Activated CD4-positive, alpha-beta memory T cell treated with anti-CD3 and anti-CD28 coated beads, Interleukin-2, amount 10 ng/mL, durations not matched to agents 7 days and 5 days (primary cell): ENCODE measurements around the gene NBEAL2. TPM values are rescaled to one million over a fixed set of nuclear protein-coding genes. Genes with fewer than 3 reads are reported as not detected.
"Not testable (repeated sequence)": the region's sequence is repeated elsewhere in the genome, so short reads cannot be mapped to it uniquely, and the experiment has no call there.

Experiments used
- CTCF ChIA-PET: fragments of 350-600 bp; sonication (Branson Sonifier 250); formaldehyde crosslinking; loops from one replicate; lab custom pipeline; 2021; ENCODE audit warnings: antibody characterized with exemption, inconsistent platforms; lab: Charles Lee
- POLR2A ChIA-PET: fragments of 350-600 bp; sonication (Branson Sonifier 250); formaldehyde crosslinking; loops from one replicate; lab custom pipeline; 2021; ENCODE audit warnings: antibody characterized with exemption; lab: Charles Lee
- DNase-seq: peaks from one replicate; pipeline ENCODE4 v3.0.0-alpha.2; 2020
- H3K27ac Mint-ChIP-seq: one replicate; pipeline ENCODE4 v1.8.0; 2021; ENCODE audit warnings: mild to moderate bottlenecking, mixed read lengths
- H3K27me3 Mint-ChIP-seq: one replicate; pipeline ENCODE4 v1.8.0; 2021; ENCODE audit warnings: mixed read lengths
- H3K36me3 Mint-ChIP-seq: one replicate; pipeline ENCODE4 v1.8.0; 2021; ENCODE audit warnings: low read depth, mixed read lengths
- H3K4me1 Mint-ChIP-seq: one replicate; pipeline ENCODE4 v1.8.0; 2021; ENCODE audit warnings: mixed read lengths
- H3K4me3 Mint-ChIP-seq: one replicate; pipeline ENCODE4 v1.8.0; 2021; ENCODE audit warnings: mild to moderate bottlenecking, mixed read lengths
- H3K9me3 Mint-ChIP-seq: one replicate; pipeline ENCODE4 v1.8.0; 2021; ENCODE audit warnings: mixed read lengths
- total RNA-seq, 2 experiments: library from RNA; stranded (reverse); gene quantifications; one replicate each; pipeline ENCODE4 v1.2.3, GENCODE V29; 2021

The NBEAL2 gene
- total RNA-seq, 2 experiments from 2014 or later: 254 to 267 TPM

DNA sequence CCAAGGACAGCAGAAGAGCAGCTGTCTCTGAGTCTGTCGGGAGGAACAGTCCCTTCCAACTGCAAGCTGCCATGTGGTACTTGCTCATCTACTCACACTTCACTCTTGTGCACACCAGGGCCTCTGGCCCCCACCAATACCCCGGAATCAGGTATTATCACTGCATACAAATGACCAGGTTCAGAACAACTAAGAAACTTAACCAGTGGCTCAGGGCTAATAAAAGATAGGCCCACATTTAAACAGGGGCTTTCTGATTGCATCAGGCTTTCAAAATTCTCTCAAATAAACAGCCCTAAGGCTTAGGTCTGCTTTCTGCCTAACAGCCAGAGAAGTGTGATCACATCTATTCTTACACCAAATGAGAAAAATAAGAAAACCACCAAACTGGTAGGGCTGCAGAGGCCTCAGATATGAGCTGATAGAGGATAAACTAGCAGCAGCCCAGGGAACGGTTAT is 23.6 kb upstream of the NBEAL2 start:
- no peak for DNase-seq
- Mint-ChIP-seq H3K36me3 (peaks cover 40% of the 10 kb centered on the region), H3K4me3 (no peak overlapping the region), H3K27me3 (no peaks in the 10 kb centered on the region), H3K4me1 (peaks cover 86% of the 10 kb centered on the region), H3K9me3 (no peaks in the 10 kb centered on the region), H3K27ac (peak overlapping the region; percentile 82)
- CTCF ChIA-PET: interaction anchor here (1.3 kb wide), 1 partner anchor 9 kb away, joined by 3 read pairs; no protein-coding TSS in a partner anchor
- POLR2A ChIA-PET: interaction anchor here (0.8 to 4.7 kb wide), 5 partner anchors 8 to 26 kb away, joined by 4 to 36 read pairs (median 7); partner anchors contain the start of genes CCDC12 and NBEAL2

DNA sequence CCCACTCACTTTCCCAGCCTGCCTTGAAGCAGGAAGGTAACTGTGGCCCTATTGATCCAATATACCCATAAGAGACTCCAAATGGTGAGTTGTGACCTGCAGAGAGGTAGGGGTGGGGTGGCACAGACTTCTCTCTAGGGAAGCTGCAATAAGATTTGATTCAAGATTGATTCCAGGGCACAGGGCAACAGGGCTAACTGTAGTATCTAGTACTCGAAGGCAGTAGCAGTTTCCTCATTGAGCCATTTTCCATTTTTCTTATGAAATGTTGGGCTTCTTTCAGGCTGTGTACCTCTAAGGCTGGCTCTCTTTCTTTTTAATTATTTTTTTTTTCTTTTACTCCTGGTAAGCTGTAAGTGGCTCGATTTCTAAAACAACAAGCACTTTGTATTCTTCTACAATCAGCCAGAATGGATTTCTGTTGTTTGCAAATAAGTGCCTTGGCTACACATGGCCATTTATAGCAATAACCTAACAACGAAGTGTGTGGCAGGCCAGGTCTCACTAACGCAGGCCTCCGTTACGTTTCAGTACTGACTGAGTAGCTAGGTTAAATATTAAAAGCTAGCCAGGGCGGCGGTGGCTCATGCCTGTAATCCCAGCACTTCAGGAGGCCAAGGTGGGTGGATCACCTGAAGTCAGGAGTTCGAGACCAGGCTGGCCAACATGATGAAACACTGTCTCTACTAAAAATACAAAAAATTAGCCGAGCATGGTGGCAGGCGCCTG is 22.2 kb upstream of the NBEAL2 start:
- CTCF ChIA-PET: interaction anchor here (1.0 kb wide), 1 partner anchor 13 kb away, joined by 3 read pairs; no protein-coding TSS in a partner anchor
- POLR2A ChIA-PET: interaction anchor here (0.8 to 4.7 kb wide), 5 partner anchors 9 to 25 kb away, joined by 3 to 36 read pairs (median 6); no protein-coding TSS in a partner anchor
- Mint-ChIP-seq H3K4me3 (no peak overlapping the region), H3K36me3 (peaks cover 34% of the 10 kb centered on the region), H3K27me3 (no peaks in the 10 kb centered on the region), H3K27ac (peak overlapping the region; percentile 82), H3K4me1 (peaks cover 88% of the 10 kb centered on the region), H3K9me3 (no peaks in the 10 kb centered on the region)
- no peak for DNase-seq

DNA sequence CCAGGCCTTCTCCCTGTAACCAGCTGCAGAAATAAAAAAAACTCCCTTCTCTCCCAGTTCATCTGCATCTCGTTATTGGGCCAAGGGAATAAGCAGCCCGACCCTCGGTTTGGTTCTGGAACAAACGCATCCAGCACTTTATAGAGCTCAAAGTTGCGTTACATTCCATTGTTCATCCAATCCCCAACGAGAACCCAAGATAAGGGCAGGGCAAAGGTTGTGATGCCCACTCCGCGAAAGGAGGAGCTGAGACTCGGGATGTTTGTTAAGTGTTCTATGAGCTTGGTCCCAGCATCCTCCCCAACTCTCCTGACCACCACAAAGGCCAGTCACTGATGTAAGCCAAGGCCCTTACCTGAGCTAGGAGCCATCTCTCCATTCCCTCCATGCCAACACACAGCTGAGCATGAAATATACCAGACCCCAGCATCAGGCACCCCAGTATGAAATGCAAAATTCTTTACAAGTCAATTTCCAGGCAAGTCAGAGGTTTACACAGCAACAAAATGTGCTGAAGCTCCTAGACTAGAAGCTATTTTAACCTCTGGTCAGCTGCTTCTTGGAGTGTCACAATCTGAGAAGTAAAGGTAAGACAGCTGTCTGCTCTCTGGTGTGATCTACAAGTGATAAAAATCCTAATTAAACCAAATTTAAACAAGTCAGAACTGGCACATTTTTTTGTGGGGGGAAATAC is 20.9 kb upstream of the NBEAL2 start:
- H3K4me3 Mint-ChIP-seq: no peak overlapping the region
- H3K4me1 Mint-ChIP-seq: peaks cover 86% of the 10 kb centered on the region
- H3K27ac Mint-ChIP-seq: peak overlapping the region; percentile 77
- H3K27me3 Mint-ChIP-seq: no peaks in the 10 kb centered on the region
- ChIA-PET POLR2A (interaction anchor here (1.1 to 4.7 kb wide), 8 partner anchors 11 to 31 kb away, joined by 3 to 36 read pairs (median 8); partner anchors contain the start of genes CCDC12 and NBEAL2), CTCF (interaction anchor here (0.5 to 2.0 kb wide), 6 partner anchors 8 to 131 kb away, joined by 3 to 9 read pairs (median 4); partner anchors contain the start of gene NBEAL2)
- H3K9me3 Mint-ChIP-seq: no peaks in the 10 kb centered on the region
- peaks cover 44% of the 10 kb centered on the region for H3K36me3 Mint-ChIP-seq
- DNase-seq: no peak

DNA sequence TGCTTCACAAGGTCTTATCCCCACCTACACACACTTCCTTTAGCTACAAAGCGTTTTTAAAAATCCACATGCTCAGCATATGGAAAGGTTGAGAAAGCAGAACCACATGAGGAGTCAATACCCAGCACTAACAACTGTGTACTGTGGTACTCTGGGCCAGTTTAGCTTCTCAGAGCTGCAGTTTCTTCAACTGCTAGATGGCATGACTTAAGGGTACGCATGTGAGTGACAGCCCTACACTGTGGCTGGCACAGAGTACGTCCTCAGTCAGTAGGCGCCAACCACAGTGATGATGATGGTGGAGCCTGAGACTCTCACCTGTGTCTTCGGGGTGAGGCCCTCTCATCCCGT is 20.3 kb upstream of the NBEAL2 start:
- H3K4me3 Mint-ChIP-seq: no peak overlapping the region
- H3K27ac Mint-ChIP-seq: peak overlapping the region; percentile 77
- no peaks in the 10 kb centered on the region for H3K27me3 Mint-ChIP-seq
- POLR2A ChIA-PET: interaction anchor here (1.1 to 4.7 kb wide), 8 partner anchors 11 to 31 kb away, joined by 3 to 36 read pairs (median 8); partner anchors contain the start of genes CCDC12 and NBEAL2
- H3K36me3 Mint-ChIP-seq: peaks cover 44% of the 10 kb centered on the region
- no peak for DNase-seq
- peaks cover 81% of the 10 kb centered on the region for H3K4me1 Mint-ChIP-seq
- no peaks in the 10 kb centered on the region for H3K9me3 Mint-ChIP-seq
- CTCF ChIA-PET: interaction anchor here (0.5 to 2.0 kb wide), 5 partner anchors 11 to 132 kb away, joined by 3 to 9 read pairs (median 4); partner anchors contain the start of gene NBEAL2

DNA sequence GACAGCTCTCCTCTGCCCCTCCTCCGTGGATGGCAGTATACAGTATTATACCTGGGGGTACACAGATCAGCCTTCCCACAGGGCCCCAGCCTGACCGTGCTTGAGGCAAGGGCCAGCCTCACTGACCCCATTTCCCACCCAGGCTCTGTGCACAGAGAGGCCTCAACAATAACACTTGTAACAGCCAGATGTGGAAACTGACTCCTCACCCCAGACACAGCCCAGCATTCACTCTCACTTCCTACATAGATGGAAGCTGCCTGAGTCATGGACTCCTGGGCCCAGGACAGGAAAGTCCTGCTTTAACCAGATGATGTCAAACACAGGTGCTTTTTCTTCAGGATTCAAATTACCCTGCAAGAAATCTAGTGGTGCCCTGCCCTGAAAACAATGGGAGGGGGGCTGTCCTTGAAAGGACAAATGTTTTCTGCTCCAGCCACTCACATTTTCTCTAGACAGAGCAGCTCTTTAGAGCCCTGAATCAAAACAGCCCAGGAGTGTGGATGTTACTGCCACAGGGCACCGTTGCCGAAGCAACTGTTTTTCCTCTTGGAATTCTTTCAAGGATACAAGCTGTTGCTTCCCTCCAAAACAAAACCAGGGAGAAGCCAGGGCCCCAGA is 19.3 kb upstream of the NBEAL2 start:
- Mint-ChIP-seq H3K4me1 (peaks cover 73% of the 10 kb centered on the region), H3K4me3 (no peak overlapping the region), H3K9me3 (no peaks in the 10 kb centered on the region), H3K27me3 (no peaks in the 10 kb centered on the region), H3K36me3 (peaks cover 36% of the 10 kb centered on the region), H3K27ac (peak overlapping the region; percentile 77)
- CTCF ChIA-PET: interaction anchor here (0.7 to 2.0 kb wide), 3 partner anchors 10 to 48 kb away, joined by 3 to 9 read pairs (median 3); partner anchors contain the start of gene NBEAL2
- no peak for DNase-seq
- POLR2A ChIA-PET: interaction anchor here (1.1 to 2.7 kb wide), 7 partner anchors 9 to 27 kb away, joined by 4 to 15 read pairs (median 6); partner anchors contain the start of genes CCDC12 and NBEAL2

DNA sequence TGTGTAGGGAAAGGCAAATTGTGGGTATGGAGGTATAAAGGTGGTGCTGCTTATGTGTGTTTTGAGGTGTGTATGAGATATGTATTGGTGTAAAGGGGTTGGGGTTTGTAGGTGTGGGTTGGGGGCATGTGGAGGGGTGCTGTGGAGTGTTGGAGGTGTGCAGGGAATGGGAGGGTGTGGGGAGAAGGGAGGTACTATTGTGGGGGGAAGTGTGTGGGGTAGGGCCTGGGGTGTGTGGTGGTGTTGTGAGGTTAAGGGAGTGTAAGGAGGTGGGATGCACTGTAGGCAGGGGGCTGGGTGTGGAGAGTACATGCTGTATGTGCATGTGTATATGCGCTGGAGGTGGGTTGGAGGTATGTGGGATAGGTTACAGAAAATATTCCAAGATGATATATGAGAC is 18.6 kb upstream of the NBEAL2 start:
- peaks cover 40% of the 10 kb centered on the region for H3K36me3 Mint-ChIP-seq
- DNase-seq: no peak
- H3K27me3 Mint-ChIP-seq: no peaks in the 10 kb centered on the region
- H3K4me1 Mint-ChIP-seq: peaks cover 73% of the 10 kb centered on the region
- ChIA-PET POLR2A (no interaction called here), CTCF (no interaction called here)
- H3K27ac Mint-ChIP-seq: no peak overlapping the region
- no peak overlapping the region for H3K4me3 Mint-ChIP-seq
- H3K9me3 Mint-ChIP-seq: no peaks in the 10 kb centered on the region

DNA sequence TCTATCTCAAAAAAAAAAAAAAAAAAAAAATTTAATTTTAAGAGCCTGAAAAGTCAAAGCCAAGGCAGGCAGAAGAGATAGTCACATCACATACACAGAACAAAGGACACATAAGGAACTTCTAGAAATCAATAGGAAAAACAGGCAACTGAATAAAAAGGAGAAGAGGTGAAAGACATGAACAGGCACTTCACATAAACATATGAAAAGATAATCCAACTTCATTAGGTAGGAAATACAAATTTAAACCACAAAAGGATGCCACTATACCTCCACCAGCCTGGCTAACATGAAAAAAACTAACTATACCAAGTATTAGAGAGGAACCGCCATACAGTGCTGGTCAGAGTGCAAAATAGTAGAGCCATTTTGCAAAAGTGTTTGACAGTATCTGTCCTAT is 17.0 kb upstream of the NBEAL2 start:
- Mint-ChIP-seq H3K36me3 (peaks cover 48% of the 10 kb centered on the region), H3K27ac (peak overlapping the region; percentile 4), H3K4me3 (no peak overlapping the region), H3K27me3 (no peaks in the 10 kb centered on the region), H3K4me1 (peaks cover 73% of the 10 kb centered on the region), H3K9me3 (no peaks in the 10 kb centered on the region)
- no peak for DNase-seq
- ChIA-PET POLR2A (interaction anchor here (1.0 kb wide), 1 partner anchor 14 kb away, joined by 3 read pairs; the partner anchor contains the start of gene CCDC12), CTCF (no interaction called here)

DNA sequence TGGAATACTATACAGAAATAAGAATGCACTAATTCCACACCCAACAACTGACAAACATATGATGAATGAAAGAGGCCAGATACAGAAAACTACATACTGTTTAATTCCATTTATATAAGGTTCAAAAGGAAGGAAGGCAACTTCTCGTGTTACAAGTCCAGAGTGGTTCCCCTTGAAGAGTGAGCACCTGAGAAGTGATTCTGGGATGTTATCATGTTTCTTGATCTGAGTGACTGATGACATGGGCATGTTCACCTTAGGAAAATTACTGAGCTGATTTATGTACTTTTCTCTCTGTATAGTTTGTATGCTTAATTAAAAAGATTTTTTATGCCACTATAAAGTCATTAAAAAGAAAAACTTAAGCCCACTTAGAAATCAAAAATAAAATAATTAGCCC is 16.5 kb upstream of the NBEAL2 start:
- ChIA-PET CTCF (no interaction called here), POLR2A (interaction anchor here (1.0 kb wide), 1 partner anchor 13 kb away, joined by 3 read pairs; the partner anchor contains the start of gene CCDC12)
- Mint-ChIP-seq H3K27ac (peak overlapping the region; percentile 4), H3K4me1 (peaks cover 76% of the 10 kb centered on the region), H3K36me3 (peaks cover 50% of the 10 kb centered on the region), H3K9me3 (no peaks in the 10 kb centered on the region), H3K27me3 (no peaks in the 10 kb centered on the region), H3K4me3 (no peak overlapping the region)
- no peak for DNase-seq

DNA sequence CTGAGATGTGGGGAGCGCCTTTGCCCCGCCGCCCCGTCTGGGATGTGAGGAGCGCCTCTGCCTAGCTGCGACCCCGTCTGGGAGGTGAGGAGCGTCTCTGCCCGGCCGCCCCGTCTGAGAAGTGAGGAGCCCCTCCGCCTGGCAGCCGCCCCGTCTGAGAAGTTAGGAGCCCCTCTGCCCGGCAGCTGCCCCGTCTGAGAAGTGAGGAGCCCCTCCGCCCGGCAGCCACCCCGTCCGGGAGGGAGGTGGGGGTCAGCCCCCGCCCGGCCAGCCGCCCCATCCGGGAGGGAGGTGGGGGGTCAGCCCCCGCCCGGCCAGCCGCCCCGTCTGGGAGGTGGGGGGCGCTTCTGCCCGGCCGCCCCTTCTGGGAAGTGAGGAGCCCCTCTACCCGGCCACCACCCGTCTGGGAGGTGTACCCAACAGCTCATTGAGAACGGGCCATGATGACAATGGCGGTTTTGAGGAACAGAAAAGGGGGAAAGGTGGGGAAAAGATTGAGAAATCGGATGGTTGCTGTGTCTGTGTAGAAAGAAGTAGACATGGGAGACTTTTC is 15.4 kb upstream of the NBEAL2 start:
- Mint-ChIP-seq H3K36me3 (peaks cover 41% of the 10 kb centered on the region), H3K4me1 (peaks cover 75% of the 10 kb centered on the region)
- not testable (repeated sequence) for H3K27ac Mint-ChIP-seq, H3K4me3 Mint-ChIP-seq, H3K27me3 Mint-ChIP-seq, DNase-seq, H3K9me3 Mint-ChIP-seq
- CTCF ChIA-PET: interaction anchor here (1.1 kb wide), 1 partner anchor 30 kb away, joined by 3 read pairs; no protein-coding TSS in a partner anchor
- POLR2A ChIA-PET: interaction anchor here (1.8 to 6.9 kb wide), 2 partner anchors 11 to 14 kb away, joined by 5 to 42 read pairs; partner anchors contain the start of genes CCDC12 and NBEAL2

DNA sequence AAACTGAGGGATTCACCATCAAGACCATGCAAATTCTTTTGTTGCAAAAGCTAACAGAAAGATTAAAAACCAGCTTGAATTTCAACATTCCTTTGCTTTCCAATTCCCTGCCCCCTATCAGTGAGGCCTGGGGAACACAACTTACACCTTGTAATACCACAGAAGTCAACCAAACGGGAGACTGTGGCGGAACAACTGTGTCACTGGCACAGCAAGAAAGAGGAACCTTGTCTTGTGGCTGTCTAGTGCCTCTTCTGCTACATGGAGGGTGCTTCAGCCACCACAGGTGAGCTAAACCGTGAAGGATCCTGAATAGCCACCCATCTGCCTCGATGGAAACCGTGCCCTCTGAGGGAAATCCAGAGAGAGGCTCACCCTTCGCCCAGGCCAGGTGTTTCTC is 14.3 kb upstream of the NBEAL2 start:
- no peaks in the 10 kb centered on the region for H3K27me3 Mint-ChIP-seq
- ChIA-PET POLR2A (interaction anchor here (1.8 to 6.9 kb wide), 4 partner anchors 10 to 17 kb away, joined by 5 to 42 read pairs (median 14); partner anchors contain the start of genes CCDC12 and NBEAL2), CTCF (interaction anchor here (0.9 to 1.1 kb wide), 2 partner anchors 11 to 31 kb away, joined by 3 read pairs; no protein-coding TSS in a partner anchor)
- H3K4me3 Mint-ChIP-seq: no peak overlapping the region
- peaks cover 75% of the 10 kb centered on the region for H3K4me1 Mint-ChIP-seq
- peaks cover 45% of the 10 kb centered on the region for H3K36me3 Mint-ChIP-seq
- H3K9me3 Mint-ChIP-seq: no peaks in the 10 kb centered on the region
- no peak for DNase-seq
- H3K27ac Mint-ChIP-seq: no peak overlapping the region

DNA sequence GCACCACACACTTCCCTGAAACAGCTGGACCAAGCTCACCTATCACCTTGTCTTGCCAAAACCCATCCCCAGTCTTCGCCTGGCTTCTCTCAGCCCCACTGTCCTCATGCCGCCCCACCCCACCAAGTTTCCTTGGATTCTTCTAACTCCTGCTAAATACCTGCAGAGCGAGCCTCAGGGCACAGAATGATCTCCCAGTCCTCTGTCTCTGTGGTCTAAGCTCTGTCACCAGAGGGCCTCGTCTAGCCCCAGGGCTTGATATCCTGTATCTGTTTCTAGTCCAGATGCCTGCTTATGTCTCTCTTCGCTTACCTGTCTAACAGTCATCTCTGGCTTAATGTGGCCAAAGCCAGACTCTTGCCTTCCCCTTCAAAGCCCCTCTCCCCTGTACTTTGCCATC is 12.7 kb upstream of the NBEAL2 start:
- H3K27me3 Mint-ChIP-seq: no peaks in the 10 kb centered on the region
- no peak for DNase-seq
- H3K27ac Mint-ChIP-seq: no peak overlapping the region
- H3K36me3 Mint-ChIP-seq: peaks cover 55% of the 10 kb centered on the region
- ChIA-PET CTCF (interaction anchor here (0.7 to 1.2 kb wide), 3 partner anchors 8 to 21 kb away, joined by 3 read pairs; partner anchors contain the start of gene CCDC12), POLR2A (interaction anchor here (0.9 to 6.9 kb wide), 4 partner anchors 8 to 19 kb away, joined by 3 to 42 read pairs (median 14); partner anchors contain the start of genes CCDC12 and NBEAL2)
- H3K9me3 Mint-ChIP-seq: no peaks in the 10 kb centered on the region
- H3K4me3 Mint-ChIP-seq: no peak overlapping the region
- H3K4me1 Mint-ChIP-seq: peaks cover 75% of the 10 kb centered on the region
